H54 (cell line): Measurements from ENCODE around the gene CFAP77.
"Not testable (repeated sequence)": the region's sequence is repeated elsewhere in the genome, so short reads cannot be mapped to it uniquely, and the experiment has no call there.

Experiments used
- DNase-seq: peaks from one replicate; pipeline ENCODE4 v3.0.0; 2011; ENCODE audit warnings: low spot score, mixed read lengths; ENCODE audit not compliant: insufficient read length
- FAIRE-seq: peaks from 3 replicates; lab custom pipeline; 2011; peaks lifted over from hg19 to GRCh38; lab: Jason Lieb, UNC
- POLR2A ChIP-seq: IDR thresholded peaks from 2 replicates; pipeline ENCODE4 v1.6.1; 2011; ENCODE audit warnings: low read depth, mild to moderate bottlenecking, low read length

CFAP77 gene

GRCh38 chr9:132409828-132410528 lies at the start of gene CFAP77:
Gene CFAP77 (plus strand): TSS chr9:132410211. CDS start chr9:132410272, 61 bp downstream.
- DNase-seq (peak; percentile 88), FAIRE-seq (no peak)
- no peak for TF ChIP-seq POLR2A

GRCh38 chr9:132364068-132364467 lies 45.9 kb upstream of the CFAP77 start:
- DNase-seq = no peak
- no peak for TF ChIP-seq POLR2A
- FAIRE-seq = no peak

GRCh38 chr9:132365986-132366385 lies 44.0 kb upstream of the CFAP77 start:
- FAIRE-seq = no peak
- DNase-seq = no peak

GRCh38 chr9:132366481-132366880 lies 43.5 kb upstream of the CFAP77 start:
- FAIRE-seq (no peak), DNase-seq (no peak)
- TF ChIP-seq POLR2A = no peak

More at GRCh38 chr9:132365986-132366385, 44.0 kb upstream of the CFAP77 start:
- TF ChIP-seq POLR2A = no peak

- no peak for DNase-seq
- no peak for FAIRE-seq
- TF ChIP-seq POLR2A = no peak
Measured at GRCh38 chr9:132367613-132368313, 42.2 kb upstream of the CFAP77 start.

- no peak for FAIRE-seq
- TF ChIP-seq POLR2A = no peak
- DNase-seq = no peak
Measured at GRCh38 chr9:132369421-132369820, 40.6 kb upstream of the CFAP77 start.

GRCh38 chr9:132370592-132370991 lies 39.4 kb upstream of the CFAP77 start:
- FAIRE-seq (no peak), DNase-seq (no peak)
- TF ChIP-seq POLR2A = no peak

GRCh38 chr9:132372177-132373095 lies 37.6 kb upstream of the CFAP77 start:
- TF ChIP-seq POLR2A = no peak
- FAIRE-seq = no peak
- peak; percentile 44 for DNase-seq

GRCh38 chr9:132377769-132378168 lies 32.2 kb upstream of the CFAP77 start:
- not testable (repeated sequence) for DNase-seq, FAIRE-seq

- not testable (repeated sequence) for FAIRE-seq, DNase-seq
Measured at GRCh38 chr9:132378416-132378815, 31.6 kb upstream of the CFAP77 start.

GRCh38 chr9:132381966-132382541 lies 28.0 kb upstream of the CFAP77 start:
- FAIRE-seq (no peak), DNase-seq (no peak)
- TF ChIP-seq POLR2A = no peak

GRCh38 chr9:132383462-132383883 lies 26.5 kb upstream of the CFAP77 start:
- no peak for TF ChIP-seq POLR2A
- FAIRE-seq (no peak), DNase-seq (no peak)

GRCh38 chr9:132384376-132384775 lies 25.6 kb upstream of the CFAP77 start:
- FAIRE-seq (no peak), DNase-seq (no peak)
- no peak for TF ChIP-seq POLR2A

- DNase-seq (no peak), FAIRE-seq (no peak)
- no peak for TF ChIP-seq POLR2A
Measured at GRCh38 chr9:132387133-132387532, 22.9 kb upstream of the CFAP77 start.
